Activated CD4-positive, CD25-positive, alpha-beta regulatory T cell treated with anti-CD3 and anti-CD28 coated beads, Interleukin-2, amount 50 U/mL, for 24 hours (primary cell): Measurements from ENCODE around the gene VDAC1.
"Not testable (repeated sequence)": the region's sequence is repeated elsewhere in the genome, so short reads cannot be mapped to it uniquely, and the experiment has no call there.

Source experiments
- ATAC-seq, 2 donors: fragments of 150-1000 bp; cut with Tn5 transposase; one replicate each; pipeline ENCODE4 v1.10.0; 2021; ENCODE audit warnings: mild to moderate bottlenecking in 1 of 2, moderate library complexity in 1 of 2

VDAC1 gene

GRCh38 chr5:134004626-134005416 lies at the start of gene VDAC1:
TSS of gene VDAC1 (minus strand) at chr5:134004975. CDS start at chr5:133993012, 11,963 bp downstream.
- peak; percentile 77 to 84 for ATAC-seq

GRCh38 chr5:134053840-134054338 lies 49.1 kb upstream of the VDAC1 start:
- peak in 1 of 2 donors; percentile 24 for ATAC-seq

- ATAC-seq, result no peak
These were observed 48.6 kb upstream of the VDAC1 start for GRCh38 chr5:134053314-134053839.

GRCh38 chr5:134051305-134051704 lies 46.5 kb upstream of the VDAC1 start:
- peak; percentile 48 to 51 for ATAC-seq

- ATAC-seq, result no peak
These were observed 44.1 kb upstream of the VDAC1 start for GRCh38 chr5:134048864-134049263.

GRCh38 chr5:134047687-134048056 lies 42.9 kb upstream of the VDAC1 start:
- no peak for ATAC-seq

- ATAC-seq, result no peak
These were observed 42.3 kb upstream of the VDAC1 start for GRCh38 chr5:134046801-134047686.

GRCh38 chr5:134046330-134046729 lies 41.6 kb upstream of the VDAC1 start:
- ATAC-seq, result no peak

GRCh38 chr5:134043793-134044792 lies 39.3 kb upstream of the VDAC1 start:
- ATAC-seq, result no peak

- ATAC-seq, result no peak
These were observed 37.0 kb upstream of the VDAC1 start for GRCh38 chr5:134041570-134042411.

- no peak for ATAC-seq
These were observed 33.4 kb upstream of the VDAC1 start for GRCh38 chr5:134038138-134038537.

- no peak for ATAC-seq
These were observed 32.4 kb upstream of the VDAC1 start for GRCh38 chr5:134037160-134037559.

GRCh38 chr5:134034326-134034725 lies 29.6 kb upstream of the VDAC1 start:
- no peak for ATAC-seq

GRCh38 chr5:134030303-134030964 lies 25.7 kb upstream of the VDAC1 start:
- not testable (repeated sequence) for ATAC-seq

GRCh38 chr5:134029156-134029555 lies 24.4 kb upstream of the VDAC1 start:
- ATAC-seq, result no peak

GRCh38 chr5:134028496-134028895 lies 23.7 kb upstream of the VDAC1 start:
- ATAC-seq, result no peak

- ATAC-seq, result no peak
These were observed 22.5 kb upstream of the VDAC1 start for GRCh38 chr5:134027288-134027615.

- peak; percentile 82 to 86 for ATAC-seq
These were observed 21.9 kb upstream of the VDAC1 start for GRCh38 chr5:134026521-134027287.

- no peak for ATAC-seq
These were observed 21.0 kb upstream of the VDAC1 start for GRCh38 chr5:134025786-134026185.

- ATAC-seq, result no peak
These were observed 20.0 kb upstream of the VDAC1 start for GRCh38 chr5:134024811-134025210.
